ENCODE measurements around the gene PHOX2B.

The PHOX2B gene

GRCh38 chr4:41748571-41749475, at the start of gene PHOX2B:
Gene PHOX2B, minus strand, starts transcription at chr4:41748725. Its CDS starts 115 bp downstream, at chr4:41748610.
- no peak for DNase-seq (ENCODE audit: extremely low spot score)
- TF ChIP-seq LEF1 (IDR thresholded peaks at IDR 0.05; ENCODE audit: borderline replicate concordance) (no peak), HDGF (IDR thresholded peaks at IDR 0.05; ENCODE audit: borderline replicate concordance) (no peak)
- POLR2A ChIA-PET = interaction anchor here (0.6 kb wide), 1 partner anchor 233 kb away, joined by 3 read pairs; no protein-coding TSS in a partner anchor
- CTCF ChIA-PET = interaction anchor here (0.6 kb wide), 1 partner anchor 10 kb away, joined by 3 read pairs; no protein-coding TSS in a partner anchor

DNA sequence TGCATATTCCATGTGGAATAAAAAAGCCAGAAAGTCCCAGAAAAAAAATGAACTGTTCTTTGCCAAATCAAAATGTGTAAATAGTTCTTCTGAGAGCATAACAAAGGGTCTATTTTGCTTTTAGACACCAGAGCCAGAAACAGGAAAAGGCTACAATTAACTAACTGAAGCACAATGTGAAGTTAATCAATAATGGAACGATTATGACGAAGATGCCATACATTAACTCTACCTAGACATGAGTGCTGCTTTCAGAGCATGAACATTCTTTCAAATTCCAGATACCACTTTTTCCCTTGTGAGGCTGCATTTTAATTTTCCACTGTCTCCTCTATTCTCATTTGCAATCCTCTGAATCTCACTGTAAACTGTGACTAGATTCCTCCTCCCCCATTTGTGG, 48.7 kb upstream of the PHOX2B start:
- CTCF ChIA-PET = no interaction called here
- TF ChIP-seq LEF1 (IDR thresholded peaks at IDR 0.05; ENCODE audit: borderline replicate concordance) (no peak), BHLHE40 (IDR thresholded peaks at IDR 0.05; ENCODE audit: borderline replicate concordance) (no peak), ELF4 (IDR thresholded peaks at IDR 0.05) (no peak), ZNF384 (IDR thresholded peaks at IDR 0.05) (no peak), SUZ12 (IDR thresholded peaks at IDR 0.05) (no peak), TARDBP (IDR thresholded peaks at IDR 0.05) (no peak), FOXM1 (IDR thresholded peaks at IDR 0.05; ENCODE audit: borderline replicate concordance) (no peak), ARNT (IDR thresholded peaks at IDR 0.05) (no peak), PKNOX1 (IDR thresholded peaks at IDR 0.05) (no peak), FOXK2 (IDR thresholded peaks at IDR 0.05) (no peak), CTBP1 (IDR thresholded peaks at IDR 0.05; ENCODE audit: borderline replicate concordance) (no peak), HDGF (IDR thresholded peaks at IDR 0.05; ENCODE audit: borderline replicate concordance) (no peak), SP1 (IDR thresholded peaks at IDR 0.05) (no peak), L3MBTL2 (conservative IDR thresholded peaks at IDR 0.05) (no peak), FOXA1 (IDR thresholded peaks at IDR 0.05) (no peak), NFRKB (IDR thresholded peaks at IDR 0.05) (no peak)
- no peak for DNase-seq (ENCODE audit: extremely low spot score)
- POLR2A ChIA-PET = no interaction called here

DNA sequence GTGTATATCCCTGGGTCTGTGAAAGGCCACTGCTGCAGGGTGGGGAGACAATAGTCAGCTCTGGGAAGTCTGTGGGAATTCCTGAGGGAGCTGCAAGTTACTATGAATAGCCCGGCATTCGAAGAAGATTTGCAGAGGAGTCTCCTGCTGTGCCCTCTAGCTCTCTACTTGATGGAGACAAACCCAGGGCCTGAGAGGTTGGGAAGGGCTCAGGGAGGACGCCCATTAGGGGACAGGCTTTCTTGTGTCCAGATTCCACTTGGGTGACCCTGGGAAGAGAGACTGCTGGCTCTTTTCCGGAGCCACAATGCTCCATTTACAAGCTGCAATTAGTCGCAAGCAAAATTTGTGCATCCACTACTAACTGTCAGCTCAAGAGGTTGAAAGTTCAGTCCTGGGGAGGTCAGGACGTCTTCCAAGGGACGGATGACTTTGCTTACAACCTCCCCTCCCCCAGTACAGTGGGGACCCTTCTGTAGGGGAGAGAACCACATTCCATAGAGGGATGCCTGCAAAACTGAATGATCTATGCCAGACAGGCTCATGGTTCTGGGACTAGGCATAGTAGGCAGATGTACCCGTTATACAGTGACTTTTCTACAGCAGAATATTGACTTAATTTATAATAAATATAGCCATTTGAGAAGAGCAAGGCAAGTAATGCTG, 48.2 kb upstream of the PHOX2B start:
- ChIA-PET CTCF (no interaction called here), POLR2A (no interaction called here)
- TF ChIP-seq FOXA1 (IDR thresholded peaks at IDR 0.05) = no peak
- TF ChIP-seq PKNOX1 (IDR thresholded peaks at IDR 0.05) = no peak
- TF ChIP-seq TARDBP (IDR thresholded peaks at IDR 0.05) = no peak
- no peak for TF ChIP-seq ZNF384 (IDR thresholded peaks at IDR 0.05)
- TF ChIP-seq NFRKB (IDR thresholded peaks at IDR 0.05) = no peak
- TF ChIP-seq BHLHE40 (IDR thresholded peaks at IDR 0.05; ENCODE audit: borderline replicate concordance) = no peak
- TF ChIP-seq FOXM1 (IDR thresholded peaks at IDR 0.05; ENCODE audit: borderline replicate concordance) = no peak
- no peak for TF ChIP-seq L3MBTL2 (conservative IDR thresholded peaks at IDR 0.05)
- TF ChIP-seq SP1 (IDR thresholded peaks at IDR 0.05) = no peak
- TF ChIP-seq ELF4 (IDR thresholded peaks at IDR 0.05) = no peak
- TF ChIP-seq ARNT (IDR thresholded peaks at IDR 0.05) = no peak
- TF ChIP-seq CTBP1 (IDR thresholded peaks at IDR 0.05; ENCODE audit: borderline replicate concordance) = no peak
- no peak for TF ChIP-seq SUZ12 (IDR thresholded peaks at IDR 0.05)
- TF ChIP-seq HDGF (IDR thresholded peaks at IDR 0.05; ENCODE audit: borderline replicate concordance) = no peak
- no peak for TF ChIP-seq LEF1 (IDR thresholded peaks at IDR 0.05; ENCODE audit: borderline replicate concordance)
- no peak for TF ChIP-seq FOXK2 (IDR thresholded peaks at IDR 0.05)
- peak; percentile 11 for DNase-seq (ENCODE audit: extremely low spot score)

DNA sequence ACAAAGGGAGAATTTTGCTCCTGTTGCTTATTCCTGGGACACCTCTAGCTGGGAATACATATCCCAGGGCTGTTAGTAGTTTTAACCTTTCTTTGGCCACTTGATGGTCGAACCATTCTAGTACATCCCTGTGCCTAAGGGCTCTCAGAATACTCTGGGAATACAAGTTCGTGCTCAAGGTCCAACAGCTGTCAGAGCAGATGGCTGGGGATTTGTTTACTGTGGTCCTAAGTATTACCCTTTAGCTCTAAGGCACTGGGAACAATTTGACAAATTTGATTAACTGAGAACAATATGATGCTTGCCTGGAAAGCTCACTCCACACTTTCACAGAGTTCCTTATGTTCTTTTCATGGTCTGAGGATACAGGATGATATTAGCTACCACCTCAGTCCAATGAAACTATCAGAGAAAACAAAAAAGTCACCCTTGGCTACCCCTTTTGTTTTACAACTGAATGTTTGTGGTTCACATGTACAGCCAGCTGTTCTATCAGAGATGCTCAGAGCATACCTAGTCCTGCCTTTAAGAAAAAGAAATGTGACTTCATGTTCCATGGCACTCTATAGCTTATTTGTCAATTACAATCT, 47.4 kb upstream of the PHOX2B start:
- POLR2A ChIA-PET = no interaction called here
- no peak for DNase-seq (ENCODE audit: extremely low spot score)
- no peak for TF ChIP-seq FOXK2 (IDR thresholded peaks at IDR 0.05)
- no peak for TF ChIP-seq FOXA1 (IDR thresholded peaks at IDR 0.05)
- TF ChIP-seq NFRKB (IDR thresholded peaks at IDR 0.05) = no peak
- no peak for TF ChIP-seq PKNOX1 (IDR thresholded peaks at IDR 0.05)
- no peak for TF ChIP-seq ZNF384 (IDR thresholded peaks at IDR 0.05)
- TF ChIP-seq TARDBP (IDR thresholded peaks at IDR 0.05) = no peak
- no peak for TF ChIP-seq L3MBTL2 (conservative IDR thresholded peaks at IDR 0.05)
- TF ChIP-seq BHLHE40 (IDR thresholded peaks at IDR 0.05; ENCODE audit: borderline replicate concordance) = no peak
- no peak for TF ChIP-seq ARNT (IDR thresholded peaks at IDR 0.05)
- TF ChIP-seq ELF4 (IDR thresholded peaks at IDR 0.05) = no peak
- TF ChIP-seq SUZ12 (IDR thresholded peaks at IDR 0.05) = no peak
- TF ChIP-seq LEF1 (IDR thresholded peaks at IDR 0.05; ENCODE audit: borderline replicate concordance) = no peak
- CTCF ChIA-PET = no interaction called here

DNA sequence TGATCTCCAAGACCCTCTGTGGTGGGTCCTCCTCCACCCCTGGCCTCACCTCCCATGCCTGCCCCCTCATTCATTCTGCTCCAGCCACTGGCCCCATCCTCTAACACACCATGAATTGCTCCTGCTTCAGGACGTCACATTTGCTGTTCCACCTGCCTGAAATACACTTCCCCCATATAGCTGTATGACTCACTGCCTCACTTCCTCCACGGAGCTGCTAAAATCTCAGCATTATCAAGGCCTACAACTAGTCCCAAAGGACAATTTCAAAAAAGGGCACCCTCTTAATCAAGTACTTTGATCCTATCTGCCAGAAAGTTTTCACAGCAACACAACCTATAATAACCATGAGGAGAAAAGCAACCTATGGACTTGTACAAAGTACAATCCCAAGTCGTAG, 43.6 kb upstream of the PHOX2B start:
- ChIA-PET POLR2A (no interaction called here), CTCF (no interaction called here)
- no peak for TF ChIP-seq ARNT (IDR thresholded peaks at IDR 0.05)
- no peak for TF ChIP-seq CTBP1 (IDR thresholded peaks at IDR 0.05; ENCODE audit: borderline replicate concordance)
- TF ChIP-seq PKNOX1 (IDR thresholded peaks at IDR 0.05) = no peak
- TF ChIP-seq FOXK2 (IDR thresholded peaks at IDR 0.05) = no peak
- TF ChIP-seq HDGF (IDR thresholded peaks at IDR 0.05; ENCODE audit: borderline replicate concordance) = no peak
- no peak for TF ChIP-seq FOXA1 (IDR thresholded peaks at IDR 0.05)
- TF ChIP-seq FOXM1 (IDR thresholded peaks at IDR 0.05; ENCODE audit: borderline replicate concordance) = no peak
- TF ChIP-seq SUZ12 (IDR thresholded peaks at IDR 0.05) = no peak
- TF ChIP-seq SP1 (IDR thresholded peaks at IDR 0.05) = no peak
- no peak for TF ChIP-seq BHLHE40 (IDR thresholded peaks at IDR 0.05; ENCODE audit: borderline replicate concordance)
- no peak for TF ChIP-seq ELF4 (IDR thresholded peaks at IDR 0.05)
- no peak for TF ChIP-seq ZNF384 (IDR thresholded peaks at IDR 0.05)
- TF ChIP-seq LEF1 (IDR thresholded peaks at IDR 0.05; ENCODE audit: borderline replicate concordance) = no peak
- TF ChIP-seq L3MBTL2 (conservative IDR thresholded peaks at IDR 0.05) = no peak
- no peak for TF ChIP-seq NFRKB (IDR thresholded peaks at IDR 0.05)
- TF ChIP-seq TARDBP (IDR thresholded peaks at IDR 0.05) = no peak
- no peak for DNase-seq (ENCODE audit: extremely low spot score)

All from HEK293T (cell line).